ENCODE data around the gene ZFR2.
"Not testable (repeated sequence)": the region's sequence is repeated elsewhere in the genome, so short reads cannot be mapped to it uniquely, and the experiment has no call there.

DNA sequence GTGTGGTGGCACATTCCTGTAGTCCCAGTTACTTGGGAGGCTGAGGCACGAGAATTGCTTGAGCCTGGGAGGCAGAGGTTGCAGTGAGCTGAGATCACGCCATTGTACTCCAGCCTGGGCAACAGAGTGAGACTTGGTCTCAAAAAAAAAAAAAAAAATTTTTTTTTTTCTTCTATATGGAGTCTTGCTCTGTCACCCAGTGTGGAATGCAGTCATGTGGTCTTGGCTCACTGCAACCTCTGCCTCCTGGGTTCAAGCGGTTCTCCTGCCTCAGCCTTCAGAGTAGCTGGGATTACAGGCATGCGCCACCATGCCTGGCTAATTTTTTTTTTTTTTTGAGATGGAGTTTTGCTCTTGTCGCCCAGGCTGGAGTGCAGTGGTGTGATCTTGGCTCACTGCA is 103.1 kb downstream of the ZFR2 start:
- not testable (repeated sequence) for TF ChIP-seq CTCF, POLR2A, POLR2AphosphoS5 (IDR thresholded peaks at IDR 0.05)
